ENCODE results near the gene PRR33.

The PRR33 gene

GRCh38 chr11:1844221-1845094 lies 47.2 kb downstream of the PRR33 start:
- H3K27me3 ChIP-seq (ENCODE audit: control insufficient read depth, insufficient read depth, low read length), result no peaks in the 10 kb centered on the region
- no peak overlapping the region for H3K4me3 ChIP-seq (ENCODE audit: low read length)
- no peaks in the 10 kb centered on the region for H3K36me3 ChIP-seq (ENCODE audit: control insufficient read depth, insufficient read depth, low read length)
- no peak overlapping the region for H3K27ac ChIP-seq (ENCODE audit: low read length)
- no peaks in the 10 kb centered on the region; the same call in 1 of the 2 replicates for H3K4me1 ChIP-seq (ENCODE audit: control insufficient read depth, insufficient read depth, low read length)
- no peak for DNase-seq (ENCODE audit: low read depth, low spot score)
- WGBS (ENCODE audit: insufficient coverage, insufficient read length), result no CpG with 5 or more reads among the region's 23 CpGs
- H3K9me3 ChIP-seq (ENCODE audit: control insufficient read depth, insufficient read depth, low read length), result no peaks in the 10 kb centered on the region

- Histone ChIP-seq H3K4me3 (ENCODE audit: low read length) (no peak overlapping the region), H3K27ac (ENCODE audit: low read length) (no peak overlapping the region), H3K36me3 (ENCODE audit: control insufficient read depth, insufficient read depth, low read length) (no peaks in the 10 kb centered on the region), H3K27me3 (ENCODE audit: control insufficient read depth, insufficient read depth, low read length) (no peaks in the 10 kb centered on the region), H3K9me3 (ENCODE audit: control insufficient read depth, insufficient read depth, low read length) (no peaks in the 10 kb centered on the region), H3K4me1 (ENCODE audit: control insufficient read depth, insufficient read depth, low read length) (no peaks in the 10 kb centered on the region; the same call in 1 of the 2 replicates)
- DNase-seq (ENCODE audit: low read depth, low spot score), result no peak
- WGBS (ENCODE audit: insufficient coverage, insufficient read length), result no CpG with 5 or more reads among the region's 8 CpGs
Measured at GRCh38 chr11:1843796-1844195, 47.9 kb downstream of the PRR33 start.

GRCh38 chr11:1843098-1843473 lies 48.6 kb downstream of the PRR33 start:
- WGBS (ENCODE audit: insufficient coverage, insufficient read length), result no CpG with 5 or more reads among the region's 11 CpGs
- H3K9me3 ChIP-seq (ENCODE audit: control insufficient read depth, insufficient read depth, low read length), result no peaks in the 10 kb centered on the region
- no peaks in the 10 kb centered on the region; the same call in 1 of the 2 replicates for H3K4me1 ChIP-seq (ENCODE audit: control insufficient read depth, insufficient read depth, low read length)
- no peak overlapping the region for H3K27ac ChIP-seq (ENCODE audit: low read length)
- DNase-seq (ENCODE audit: low read depth, low spot score), result no peak
- H3K27me3 ChIP-seq (ENCODE audit: control insufficient read depth, insufficient read depth, low read length), result no peaks in the 10 kb centered on the region
- no peak overlapping the region for H3K4me3 ChIP-seq (ENCODE audit: low read length)
- H3K36me3 ChIP-seq (ENCODE audit: control insufficient read depth, insufficient read depth, low read length), result no peaks in the 10 kb centered on the region

GRCh38 chr11:1842149-1843097 lies 49.3 kb downstream of the PRR33 start:
- no peak for DNase-seq (ENCODE audit: low read depth, low spot score)
- H3K36me3 ChIP-seq (ENCODE audit: control insufficient read depth, insufficient read depth, low read length), result no peaks in the 10 kb centered on the region
- H3K27me3 ChIP-seq (ENCODE audit: control insufficient read depth, insufficient read depth, low read length), result no peaks in the 10 kb centered on the region
- no peaks in the 10 kb centered on the region for H3K9me3 ChIP-seq (ENCODE audit: control insufficient read depth, insufficient read depth, low read length)
- no peak overlapping the region for H3K4me3 ChIP-seq (ENCODE audit: low read length)
- no peaks in the 10 kb centered on the region; the same call in 1 of the 2 replicates for H3K4me1 ChIP-seq (ENCODE audit: control insufficient read depth, insufficient read depth, low read length)
- H3K27ac ChIP-seq (ENCODE audit: low read length), result no peak overlapping the region
- WGBS (ENCODE audit: insufficient coverage, insufficient read length), result no CpG with 5 or more reads among the region's 29 CpGs

- Histone ChIP-seq H3K4me3 (ENCODE audit: low read length) (no peak overlapping the region), H3K9me3 (ENCODE audit: control insufficient read depth, insufficient read depth, low read length) (no peaks in the 10 kb centered on the region), H3K36me3 (ENCODE audit: control insufficient read depth, insufficient read depth, low read length) (no peaks in the 10 kb centered on the region), H3K27ac (ENCODE audit: low read length) (no peak overlapping the region), H3K4me1 (ENCODE audit: control insufficient read depth, insufficient read depth, low read length) (no peaks in the 10 kb centered on the region; the same call in 1 of the 2 replicates), H3K27me3 (ENCODE audit: control insufficient read depth, insufficient read depth, low read length) (no peaks in the 10 kb centered on the region)
- no peak for DNase-seq (ENCODE audit: low read depth, low spot score)
- no CpG with 5 or more reads among the region's 19 CpGs for WGBS (ENCODE audit: insufficient coverage, insufficient read length)
Measured at GRCh38 chr11:1841511-1842148, 50.1 kb downstream of the PRR33 start.

- WGBS (ENCODE audit: insufficient coverage, insufficient read length), result no CpG with 5 or more reads among the region's 37 CpGs
- DNase-seq (ENCODE audit: low read depth, low spot score), result no peak
Measured at GRCh38 chr11:1840780-1841480, 50.8 kb downstream of the PRR33 start.

GRCh38 chr11:1839924-1840779 lies 51.5 kb downstream of the PRR33 start:
- Histone ChIP-seq H3K9me3 (ENCODE audit: control insufficient read depth, insufficient read depth, low read length) (no peaks in the 10 kb centered on the region), H3K4me1 (ENCODE audit: control insufficient read depth, insufficient read depth, low read length) (no peaks in the 10 kb centered on the region; the same call in 1 of the 2 replicates), H3K36me3 (ENCODE audit: control insufficient read depth, insufficient read depth, low read length) (no peaks in the 10 kb centered on the region), H3K4me3 (ENCODE audit: low read length) (no peak overlapping the region), H3K27me3 (ENCODE audit: control insufficient read depth, insufficient read depth, low read length) (no peaks in the 10 kb centered on the region), H3K27ac (ENCODE audit: low read length) (no peak overlapping the region)
- DNase-seq (ENCODE audit: low read depth, low spot score), result no peak
- WGBS (ENCODE audit: insufficient coverage, insufficient read length), result no CpG with 5 or more reads among the region's 26 CpGs

More at GRCh38 chr11:1840780-1841480, 50.8 kb downstream of the PRR33 start:
- H3K4me1 ChIP-seq (ENCODE audit: control insufficient read depth, insufficient read depth, low read length), result no peaks in the 10 kb centered on the region; the same call in 1 of the 2 replicates
- no peak overlapping the region for H3K4me3 ChIP-seq (ENCODE audit: low read length)
- H3K36me3 ChIP-seq (ENCODE audit: control insufficient read depth, insufficient read depth, low read length), result no peaks in the 10 kb centered on the region
- H3K27me3 ChIP-seq (ENCODE audit: control insufficient read depth, insufficient read depth, low read length), result no peaks in the 10 kb centered on the region
- H3K27ac ChIP-seq (ENCODE audit: low read length), result no peak overlapping the region
- H3K9me3 ChIP-seq (ENCODE audit: control insufficient read depth, insufficient read depth, low read length), result no peaks in the 10 kb centered on the region

GRCh38 chr11:1839204-1839923 lies 52.3 kb downstream of the PRR33 start:
- no CpG with 5 or more reads among the region's 12 CpGs for WGBS (ENCODE audit: insufficient coverage, insufficient read length)
- no peaks in the 10 kb centered on the region for H3K27me3 ChIP-seq (ENCODE audit: control insufficient read depth, insufficient read depth, low read length)
- no peak overlapping the region for H3K4me3 ChIP-seq (ENCODE audit: low read length)
- H3K9me3 ChIP-seq (ENCODE audit: control insufficient read depth, insufficient read depth, low read length), result no peaks in the 10 kb centered on the region
- no peak overlapping the region for H3K27ac ChIP-seq (ENCODE audit: low read length)
- no peak for DNase-seq (ENCODE audit: low read depth, low spot score)
- H3K36me3 ChIP-seq (ENCODE audit: control insufficient read depth, insufficient read depth, low read length), result no peaks in the 10 kb centered on the region
- no peaks in the 10 kb centered on the region; the same call in 1 of the 2 replicates for H3K4me1 ChIP-seq (ENCODE audit: control insufficient read depth, insufficient read depth, low read length)
